HT-29 (cell line): ENCODE data around the gene IL36RN. TPM values are rescaled to one million over a fixed set of nuclear protein-coding genes. Genes with fewer than 3 reads are reported as not detected.

Experiments
- DNase-seq: peaks from one replicate; pipeline ENCODE4 v3.0.0-alpha.2; 2015; ENCODE audit warnings: low spot score
- total RNA-seq: library from RNA; depleted of rRNA; stranded (reverse); fragments of >200 nt; shearing (Covaris generic); gene quantifications from 2 replicates; pipeline ENCODE4 v1.2.3, GENCODE V29; 2014; rRNA removed

The IL36RN gene
- total RNA-seq, result 0.44 and 1.4 TPM in 2 replicates

- DNase-seq, result no peak
Observed at GRCh38 chr2:113058998-113059960, at the start of gene IL36RN. TSS of gene IL36RN (plus strand) at chr2:113059198. CDS start at chr2:113059439, 241 bp downstream.

- no peak for DNase-seq
Observed at GRCh38 chr2:113009622-113010021, 49.4 kb upstream of the IL36RN start.

GRCh38 chr2:113010088-113010487, 48.9 kb upstream of the IL36RN start:
- DNase-seq, result no peak

- no peak for DNase-seq
Observed at GRCh38 chr2:113011108-113011507, 47.9 kb upstream of the IL36RN start.

- DNase-seq, result no peak
Observed at GRCh38 chr2:113012436-113013335, 46.3 kb upstream of the IL36RN start.

- DNase-seq, result no peak
Observed at GRCh38 chr2:113013336-113013661, 45.7 kb upstream of the IL36RN start.

- DNase-seq, result no peak
Observed at GRCh38 chr2:113014067-113014466, 44.9 kb upstream of the IL36RN start.

GRCh38 chr2:113015042-113015441, 44.0 kb upstream of the IL36RN start:
- no peak for DNase-seq

GRCh38 chr2:113015655-113016054, 43.3 kb upstream of the IL36RN start:
- DNase-seq, result no peak

- DNase-seq, result no peak
Observed at GRCh38 chr2:113018509-113018908, 40.5 kb upstream of the IL36RN start.

- DNase-seq, result no peak
Observed at GRCh38 chr2:113021312-113021711, 37.7 kb upstream of the IL36RN start.

GRCh38 chr2:113024764-113025163, 34.2 kb upstream of the IL36RN start:
- no peak for DNase-seq

GRCh38 chr2:113025737-113026136, 33.3 kb upstream of the IL36RN start:
- no peak for DNase-seq

GRCh38 chr2:113027691-113028090, 31.3 kb upstream of the IL36RN start:
- DNase-seq, result no peak

GRCh38 chr2:113028112-113028511, 30.9 kb upstream of the IL36RN start:
- DNase-seq, result no peak

GRCh38 chr2:113032737-113033136, 26.3 kb upstream of the IL36RN start:
- no peak for DNase-seq

- DNase-seq, result no peak
Observed at GRCh38 chr2:113034016-113034415, 25.0 kb upstream of the IL36RN start.

GRCh38 chr2:113036763-113037162, 22.2 kb upstream of the IL36RN start:
- DNase-seq, result no peak

GRCh38 chr2:113038291-113038690, 20.7 kb upstream of the IL36RN start:
- DNase-seq, result no peak

- DNase-seq, result no peak
Observed at GRCh38 chr2:113039158-113039557, 19.8 kb upstream of the IL36RN start.

GRCh38 chr2:113039719-113040118, 19.3 kb upstream of the IL36RN start:
- no peak for DNase-seq

- peak; percentile 54 for DNase-seq
Observed at GRCh38 chr2:113041871-113042270, 17.1 kb upstream of the IL36RN start.
